GM10266 (cell line): Measurements from ENCODE around the gene LSM8.
"Not testable (repeated sequence)": the region's sequence is repeated elsewhere in the genome, so short reads cannot be mapped to it uniquely, and the experiment has no call there.

Experiments used
- DNase-seq: peaks from one replicate; pipeline ENCODE4 v3.0.0; 2012; ENCODE audit errors: extremely low spot score
- TF ChIP-seq, protein P1 (sequence below): IDR thresholded peaks from 2 replicates; pipeline ENCODE4 v1.5.1; 2012; ENCODE audit warnings: mild to moderate bottlenecking, low read depth; ENCODE audit not compliant: control insufficient read depth, insufficient read depth; ENCODE audit errors: missing control alignments

LSM8 gene

DNA sequence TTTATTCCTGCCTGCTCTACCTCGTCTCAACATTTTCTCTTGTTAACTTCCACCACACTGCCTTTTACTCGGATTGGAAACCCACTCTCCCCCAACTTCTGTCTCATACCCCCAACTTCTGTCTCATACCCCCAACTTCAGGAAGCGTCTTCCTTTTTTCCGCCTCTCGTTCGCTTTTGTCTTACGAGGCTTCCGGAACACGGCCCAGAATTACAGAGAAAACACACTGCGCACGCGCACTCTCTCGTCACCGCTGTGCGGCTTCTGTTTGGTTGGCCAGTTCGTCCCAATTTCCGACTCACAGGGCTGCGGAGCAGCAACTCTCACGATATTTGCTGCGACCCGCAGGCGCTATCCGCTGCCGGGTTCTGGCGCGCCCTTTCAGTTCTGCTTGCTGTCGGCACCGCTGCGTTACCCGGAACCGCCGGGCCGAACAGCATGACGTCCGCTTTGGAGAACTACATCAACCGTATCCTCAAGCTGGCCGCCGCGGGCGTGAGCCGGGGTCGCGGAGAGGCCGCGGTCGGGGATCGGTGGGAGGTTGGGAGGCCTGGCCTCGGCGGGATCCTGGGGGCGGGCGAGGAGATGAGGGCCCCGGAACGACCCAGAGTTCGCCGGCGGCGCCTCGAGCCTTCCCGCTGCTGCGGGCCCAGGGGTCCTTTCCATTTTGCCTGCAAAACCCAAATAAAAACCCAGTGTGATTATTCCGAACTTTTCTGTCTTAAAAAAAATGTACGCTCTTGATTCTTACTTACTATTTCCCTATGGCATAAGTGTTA lies at the start of gene LSM8:
LSM8 (plus strand) TSS at position 379 of the 779 bp plus-strand sequence; CDS start at position 439, 60 bp downstream.
- TF ChIP-seq, protein P1, sequence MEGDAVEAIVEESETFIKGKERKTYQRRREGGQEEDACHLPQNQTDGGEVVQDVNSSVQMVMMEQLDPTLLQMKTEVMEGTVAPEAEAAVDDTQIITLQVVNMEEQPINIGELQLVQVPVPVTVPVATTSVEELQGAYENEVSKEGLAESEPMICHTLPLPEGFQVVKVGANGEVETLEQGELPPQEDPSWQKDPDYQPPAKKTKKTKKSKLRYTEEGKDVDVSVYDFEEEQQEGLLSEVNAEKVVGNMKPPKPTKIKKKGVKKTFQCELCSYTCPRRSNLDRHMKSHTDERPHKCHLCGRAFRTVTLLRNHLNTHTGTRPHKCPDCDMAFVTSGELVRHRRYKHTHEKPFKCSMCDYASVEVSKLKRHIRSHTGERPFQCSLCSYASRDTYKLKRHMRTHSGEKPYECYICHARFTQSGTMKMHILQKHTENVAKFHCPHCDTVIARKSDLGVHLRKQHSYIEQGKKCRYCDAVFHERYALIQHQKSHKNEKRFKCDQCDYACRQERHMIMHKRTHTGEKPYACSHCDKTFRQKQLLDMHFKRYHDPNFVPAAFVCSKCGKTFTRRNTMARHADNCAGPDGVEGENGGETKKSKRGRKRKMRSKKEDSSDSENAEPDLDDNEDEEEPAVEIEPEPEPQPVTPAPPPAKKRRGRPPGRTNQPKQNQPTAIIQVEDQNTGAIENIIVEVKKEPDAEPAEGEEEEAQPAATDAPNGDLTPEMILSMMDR, result no peak
- peak; percentile 89 for DNase-seq

DNA sequence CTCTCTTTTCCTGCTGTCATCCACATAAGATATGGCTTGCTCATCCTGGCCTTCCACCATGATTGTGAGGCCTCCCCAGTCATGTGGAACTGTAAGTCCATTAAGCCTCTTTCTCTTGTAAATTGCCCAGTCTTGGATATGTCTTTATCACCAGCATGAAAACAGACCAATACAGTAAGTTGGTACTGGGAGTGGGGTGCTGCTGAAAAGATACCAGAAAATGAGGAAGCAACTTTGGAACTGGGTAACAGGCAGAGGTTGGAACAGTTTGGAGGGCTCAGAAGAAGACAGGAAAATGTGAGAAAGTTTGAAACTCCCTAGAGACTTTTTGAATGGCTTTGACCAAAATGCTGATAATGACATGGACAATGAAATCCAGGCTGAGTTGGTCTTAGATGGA lies 49.5 kb upstream of the LSM8 start:
- not testable (repeated sequence) for DNase-seq

DNA sequence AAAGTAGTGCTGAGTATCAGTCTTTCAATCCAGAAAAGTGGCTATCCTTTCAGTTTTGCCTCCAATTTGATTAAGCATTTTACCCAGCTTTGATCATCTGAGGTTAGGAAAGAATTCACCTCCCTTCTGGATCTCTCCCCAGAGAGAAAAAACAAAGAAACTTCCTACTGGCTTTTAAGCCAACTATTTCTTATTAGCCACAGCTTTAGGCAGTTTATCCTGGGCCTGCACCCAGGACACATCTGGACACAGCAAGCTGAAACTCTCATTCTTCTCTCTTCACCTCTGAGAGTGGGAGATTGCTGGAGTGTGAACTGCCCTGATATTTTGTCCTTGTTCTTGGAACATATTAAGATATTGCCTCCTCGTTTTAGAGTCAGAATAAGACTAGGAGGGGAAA lies 43.5 kb upstream of the LSM8 start:
- TF ChIP-seq, protein P1, result no peak
- DNase-seq, result no peak

DNA sequence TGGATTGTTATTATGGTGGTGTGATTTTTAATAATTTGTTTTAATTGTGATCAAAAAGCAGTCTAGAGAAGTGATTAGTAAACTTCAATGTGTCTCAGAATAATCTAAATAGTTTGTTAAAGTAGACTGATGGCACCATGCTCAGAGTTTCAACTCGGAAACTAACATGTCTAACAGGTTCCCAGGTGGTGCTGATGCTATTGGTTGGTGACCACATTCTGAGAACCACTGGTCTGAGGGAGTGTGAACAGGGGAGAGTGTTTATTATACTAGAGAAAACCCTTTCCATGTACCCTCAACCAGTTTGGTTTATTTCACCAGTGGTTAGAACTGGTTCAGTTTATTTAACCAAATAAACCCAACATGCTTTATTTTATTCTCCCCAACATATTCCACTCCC lies 42.0 kb upstream of the LSM8 start:
- DNase-seq, result no peak
- TF ChIP-seq, protein P1, result no peak

DNA sequence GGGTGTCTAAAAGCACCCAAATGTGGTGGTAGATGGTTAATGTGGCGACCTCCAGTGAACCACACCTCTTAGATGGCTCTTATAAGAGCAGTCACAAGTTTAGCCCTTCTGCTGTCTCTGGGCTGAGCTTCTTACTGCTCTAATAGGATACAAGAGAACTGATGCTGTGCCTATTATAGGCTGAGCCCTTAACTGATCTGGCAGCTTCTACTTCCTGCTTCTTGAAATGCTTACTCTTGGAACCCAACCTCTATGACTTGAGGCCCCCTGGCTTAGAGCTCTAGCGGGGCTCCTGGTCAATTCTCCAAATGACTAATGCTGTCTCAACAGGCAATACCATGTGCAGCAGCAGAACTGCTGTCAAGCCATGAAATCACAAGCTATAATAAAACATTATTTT lies 35.0 kb upstream of the LSM8 start:
- TF ChIP-seq, protein P1, result no peak
- DNase-seq, result no peak

DNA sequence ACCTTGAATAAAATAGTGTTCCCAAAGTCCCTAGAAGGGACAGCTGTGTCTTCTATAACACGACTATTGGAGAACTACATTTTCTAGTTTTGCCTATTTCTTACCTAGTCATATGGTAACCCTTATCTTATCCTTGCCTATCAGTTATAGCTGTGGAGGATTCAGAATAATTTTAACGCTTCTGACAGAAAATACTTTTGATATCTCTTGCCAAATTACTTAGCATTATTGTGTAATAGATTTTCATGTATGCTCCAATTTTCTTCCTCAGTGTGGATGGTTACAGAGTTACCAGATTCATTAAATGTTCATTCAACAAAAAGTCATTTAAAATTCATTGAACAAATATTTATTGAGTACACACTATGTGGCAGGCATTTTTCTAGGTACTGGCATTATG lies 34.6 kb upstream of the LSM8 start:
- DNase-seq, result no peak
- TF ChIP-seq, protein P1, result no peak

DNA sequence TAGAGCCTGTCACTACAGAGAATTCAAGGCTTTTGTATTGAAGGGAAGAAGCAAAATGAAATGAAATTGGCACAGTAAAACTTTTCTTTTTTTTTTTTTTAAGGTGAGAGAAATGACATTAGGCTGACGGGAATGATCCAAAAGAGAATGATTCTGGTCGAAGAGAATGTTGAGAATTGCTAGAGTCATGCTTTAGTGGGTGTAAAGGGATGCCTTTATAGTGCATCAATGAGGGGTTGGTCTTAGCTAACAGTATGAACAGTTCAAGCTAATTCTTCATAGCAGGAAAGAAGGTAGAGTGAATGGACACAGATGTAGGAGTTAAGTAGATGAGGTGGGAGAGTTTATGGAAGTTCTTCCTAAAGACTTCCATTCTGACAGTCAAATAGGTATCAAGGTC lies 32.3 kb upstream of the LSM8 start:
- DNase-seq, result no peak
- TF ChIP-seq, protein P1, result no peak
